ENCODE measurements around the gene CDSN. TPM values are rescaled to one million over a fixed set of nuclear protein-coding genes. Genes with fewer than 3 reads are reported as not detected.
"Not testable (repeated sequence)": the region's sequence is repeated elsewhere in the genome, so short reads cannot be mapped to it uniquely, and the experiment has no call there.

The CDSN gene
- total RNA-seq, 1 experiment from 2014 or later, result 1.9 TPM

DNA sequence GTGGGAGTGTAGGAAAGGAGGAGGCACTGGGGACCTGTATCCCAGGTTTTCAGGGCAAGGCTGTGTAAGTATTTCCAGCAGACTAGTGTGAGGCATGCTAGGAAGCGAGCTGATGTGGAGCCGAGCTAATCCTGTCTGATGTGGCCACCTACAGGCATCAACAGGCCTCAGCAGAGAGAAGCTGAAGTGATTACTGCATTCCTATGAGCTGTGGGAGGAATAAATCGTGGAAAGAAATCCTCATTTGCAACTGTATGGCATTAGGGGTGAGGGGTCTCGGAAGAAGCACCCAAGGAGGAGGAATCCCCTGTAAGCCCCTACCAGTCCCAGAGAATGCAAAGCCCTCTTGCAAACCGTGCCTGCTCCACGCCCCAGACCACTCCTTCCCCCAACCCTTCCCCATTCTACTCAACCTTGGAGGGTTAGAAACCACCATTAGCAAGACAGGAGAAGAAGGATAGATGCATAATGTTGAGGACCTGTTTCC, 49.5 kb downstream of the CDSN start:
- no peaks in the 10 kb centered on the region for H4K20me1 ChIP-seq (ENCODE audit: insufficient read depth)
- no peak overlapping the region for H3K4me2 ChIP-seq
- no peak for TF ChIP-seq EZH2 (IDR thresholded peaks at IDR 0.05; ENCODE audit: low read depth)
- TF ChIP-seq, protein P1, sequence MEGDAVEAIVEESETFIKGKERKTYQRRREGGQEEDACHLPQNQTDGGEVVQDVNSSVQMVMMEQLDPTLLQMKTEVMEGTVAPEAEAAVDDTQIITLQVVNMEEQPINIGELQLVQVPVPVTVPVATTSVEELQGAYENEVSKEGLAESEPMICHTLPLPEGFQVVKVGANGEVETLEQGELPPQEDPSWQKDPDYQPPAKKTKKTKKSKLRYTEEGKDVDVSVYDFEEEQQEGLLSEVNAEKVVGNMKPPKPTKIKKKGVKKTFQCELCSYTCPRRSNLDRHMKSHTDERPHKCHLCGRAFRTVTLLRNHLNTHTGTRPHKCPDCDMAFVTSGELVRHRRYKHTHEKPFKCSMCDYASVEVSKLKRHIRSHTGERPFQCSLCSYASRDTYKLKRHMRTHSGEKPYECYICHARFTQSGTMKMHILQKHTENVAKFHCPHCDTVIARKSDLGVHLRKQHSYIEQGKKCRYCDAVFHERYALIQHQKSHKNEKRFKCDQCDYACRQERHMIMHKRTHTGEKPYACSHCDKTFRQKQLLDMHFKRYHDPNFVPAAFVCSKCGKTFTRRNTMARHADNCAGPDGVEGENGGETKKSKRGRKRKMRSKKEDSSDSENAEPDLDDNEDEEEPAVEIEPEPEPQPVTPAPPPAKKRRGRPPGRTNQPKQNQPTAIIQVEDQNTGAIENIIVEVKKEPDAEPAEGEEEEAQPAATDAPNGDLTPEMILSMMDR (conservative IDR thresholded peaks at IDR 0.05), result peak; percentile 75
- no peaks in the 10 kb centered on the region for H3K27me3 ChIP-seq (ENCODE audit: insufficient read depth, low read depth)
- H3K4me3 ChIP-seq, result no peak overlapping the region
- H3K79me2 ChIP-seq (ENCODE audit: low read depth), result no peaks in the 10 kb centered on the region
- intact Hi-C loops (cut with micrococcal nuclease; ENCODE audit: unreplicated experiment), result loop anchor here (1.0 to 5.0 kb wide), 6 partner anchors 57 to 588 kb away; partner anchors contain the start of genes FLOT1 and IER3
- H3K36me3 ChIP-seq (ENCODE audit: low read depth), result no peaks in the 10 kb centered on the region
- H3K9me3 ChIP-seq (ENCODE audit: insufficient read depth, low read depth), result no peaks in the 10 kb centered on the region
- no peak overlapping the region for H3K27ac ChIP-seq
- H2AFZ ChIP-seq, result no peak overlapping the region
- CTCF ChIA-PET, result interaction anchor here (0.5 to 3.3 kb wide), 24 partner anchors 9 to 589 kb away, joined by 3 to 69 read pairs (median 4); partner anchors contain the start of genes GTF2H4, PSORS1C1 and VARS2
- POLR2A ChIA-PET (ENCODE audit: unreplicated experiment), result interaction anchor here (0.5 to 0.7 kb wide), 5 partner anchors 60 to 340 kb away, joined by 3 to 26 read pairs (median 3); no protein-coding TSS in a partner anchor
- peaks cover 3% of the 10 kb centered on the region; the same call in 1 of the 2 replicates for H3K4me1 ChIP-seq (replicated peaks; ENCODE audit: insufficient read depth)
- DNase-seq, result peak; percentile 64 to 76
- 0 out of 2 replicates have a peak, but pooled peaks cover 3% of the 10 kb centered on the region for H3F3A ChIP-seq (ENCODE audit: insufficient read depth, low read depth)
- BruUV-seq (replicated peaks), result no TSS peak
- no peaks in the 10 kb centered on the region for H3K9me2 ChIP-seq (ENCODE audit: insufficient read depth)

DNA sequence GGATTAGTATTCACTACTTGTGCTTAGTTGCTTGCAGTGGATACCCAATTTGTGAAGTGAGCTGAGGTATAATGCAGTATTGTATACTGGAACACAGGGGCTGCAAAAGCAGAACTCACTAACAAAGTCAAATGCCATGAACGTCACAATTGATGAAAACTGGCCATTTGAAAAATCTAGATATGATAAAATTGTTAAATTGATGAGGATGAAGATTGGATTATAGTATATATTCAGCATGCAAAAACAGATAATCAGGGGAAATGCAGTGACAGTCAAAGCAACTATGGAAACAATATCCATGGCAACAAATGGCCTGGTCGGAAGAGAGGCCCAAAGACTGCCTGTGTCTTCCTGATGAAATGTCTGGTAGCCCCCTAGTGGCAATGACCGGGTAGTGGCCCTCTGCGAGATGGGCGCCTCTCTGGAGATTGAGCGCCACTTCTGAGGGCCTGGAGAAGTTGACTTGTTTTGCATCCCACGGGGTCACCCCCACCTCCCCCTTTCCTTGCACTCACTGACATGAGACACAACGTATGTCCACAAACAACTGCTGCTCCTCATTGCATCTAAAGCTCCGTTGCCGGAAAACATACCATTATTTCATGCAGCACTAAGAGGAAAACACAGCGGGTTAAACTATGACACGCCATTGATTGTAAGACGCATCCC, 51.4 kb downstream of the CDSN start:
- peaks cover 3% of the 10 kb centered on the region; the same call in 1 of the 2 replicates for H3K4me1 ChIP-seq (replicated peaks; ENCODE audit: insufficient read depth)
- H3K27ac ChIP-seq, result no peak overlapping the region
- DNase-seq, result peak; percentile 61 to 80
- POLR2A ChIA-PET (ENCODE audit: unreplicated experiment), result no interaction called here
- no peaks in the 10 kb centered on the region for H3K9me3 ChIP-seq (ENCODE audit: insufficient read depth, low read depth)
- H3K4me2 ChIP-seq, result no peak overlapping the region
- no peaks in the 10 kb centered on the region for H3K27me3 ChIP-seq (ENCODE audit: insufficient read depth, low read depth)
- no TSS peak for BruUV-seq (replicated peaks)
- H3K79me2 ChIP-seq (ENCODE audit: low read depth), result no peaks in the 10 kb centered on the region
- H3K4me3 ChIP-seq, result no peak overlapping the region
- intact Hi-C loops (cut with micrococcal nuclease; ENCODE audit: unreplicated experiment), result no loop called here
- H3F3A ChIP-seq (ENCODE audit: insufficient read depth, low read depth), result peaks cover 3% of the 10 kb centered on the region; the same call in 1 of the 2 replicates
- H4K20me1 ChIP-seq (ENCODE audit: insufficient read depth), result no peaks in the 10 kb centered on the region
- H3K36me3 ChIP-seq (ENCODE audit: low read depth), result no peaks in the 10 kb centered on the region
- no peak overlapping the region for H2AFZ ChIP-seq
- no peaks in the 10 kb centered on the region for H3K9me2 ChIP-seq (ENCODE audit: insufficient read depth)
- TF ChIP-seq EZH2 (IDR thresholded peaks at IDR 0.05; ENCODE audit: low read depth), result no peak
- TF ChIP-seq, protein P1 (conservative IDR thresholded peaks at IDR 0.05), result peak; percentile 94
- CTCF ChIA-PET, result interaction anchor here (0.6 to 3.3 kb wide), 7 partner anchors 19 to 994 kb away, joined by 3 to 69 read pairs (median 4); partner anchors contain the start of gene VARS2

DNA sequence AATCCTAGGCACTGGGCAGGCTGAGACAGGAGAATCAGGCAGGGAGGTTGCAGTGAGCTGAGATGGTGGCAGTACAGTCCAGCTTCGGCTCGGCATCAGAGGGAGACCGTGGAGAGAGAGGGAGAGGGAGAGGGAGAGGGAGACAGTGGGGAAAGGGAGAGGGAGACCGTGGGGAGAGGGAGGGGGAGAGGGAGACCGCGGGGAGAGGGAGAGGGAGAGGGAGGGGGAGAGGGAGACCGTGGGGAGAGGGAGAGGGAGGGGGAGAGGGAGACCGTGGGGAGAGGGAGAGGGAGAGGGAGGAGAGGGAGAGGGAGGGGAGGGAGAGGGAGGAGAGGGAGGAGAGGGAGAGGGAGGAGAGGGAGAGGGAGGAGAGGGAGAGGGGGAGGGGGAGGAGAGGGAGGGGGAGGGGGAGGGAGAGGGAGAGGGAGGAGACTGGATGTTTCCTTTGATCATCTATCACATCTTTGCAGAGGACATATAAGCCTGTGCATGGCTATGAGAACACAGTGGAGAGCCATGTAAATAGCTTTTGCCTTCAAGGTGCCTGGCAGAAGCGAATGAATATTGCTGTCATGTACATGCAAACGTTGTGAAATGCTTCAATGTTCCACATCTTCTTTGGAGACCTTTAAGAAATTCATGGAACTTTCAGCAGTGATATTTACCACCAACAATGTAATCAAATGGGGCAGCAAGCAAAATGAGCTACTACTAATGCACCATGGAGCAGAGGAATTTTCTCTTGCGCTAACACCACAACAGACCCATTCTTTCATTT, 52.2 kb downstream of the CDSN start:
- H2AFZ ChIP-seq; intact Hi-C loops (cut with micrococcal nuclease; ENCODE audit: unreplicated experiment): not testable (repeated sequence)
- POLR2A ChIA-PET (ENCODE audit: unreplicated experiment), result interaction anchor here (0.6 kb wide), 1 partner anchor 69 kb away, joined by 8 read pairs; no protein-coding TSS in a partner anchor

GRCh38 chr6:31067028-31067427, 53.2 kb downstream of the CDSN start:
- H3K36me3 ChIP-seq (ENCODE audit: low read depth); H3K9me2 ChIP-seq (ENCODE audit: insufficient read depth); H3F3A ChIP-seq (ENCODE audit: insufficient read depth, low read depth); H3K4me1 ChIP-seq (replicated peaks; ENCODE audit: insufficient read depth); POLR2A ChIA-PET (ENCODE audit: unreplicated experiment); DNase-seq; H2AFZ ChIP-seq; H3K9me3 ChIP-seq (ENCODE audit: insufficient read depth, low read depth); intact Hi-C loops (cut with micrococcal nuclease; ENCODE audit: unreplicated experiment); H3K4me2 ChIP-seq; H4K20me1 ChIP-seq (ENCODE audit: insufficient read depth); H3K79me2 ChIP-seq (ENCODE audit: low read depth); H3K27me3 ChIP-seq (ENCODE audit: insufficient read depth, low read depth); H3K4me3 ChIP-seq; BruUV-seq (replicated peaks); CTCF ChIA-PET; H3K27ac ChIP-seq: not testable (repeated sequence)

More for the DNA sequence above, 52.2 kb downstream of the CDSN start:
- not testable (repeated sequence) for H3K4me3 ChIP-seq; H3K27me3 ChIP-seq (ENCODE audit: insufficient read depth, low read depth); H3K27ac ChIP-seq; H3K36me3 ChIP-seq (ENCODE audit: low read depth); BruUV-seq (replicated peaks); H3K79me2 ChIP-seq (ENCODE audit: low read depth); H3F3A ChIP-seq (ENCODE audit: insufficient read depth, low read depth); H3K4me2 ChIP-seq; H3K9me2 ChIP-seq (ENCODE audit: insufficient read depth); H3K9me3 ChIP-seq (ENCODE audit: insufficient read depth, low read depth); DNase-seq; H4K20me1 ChIP-seq (ENCODE audit: insufficient read depth); H3K4me1 ChIP-seq (replicated peaks; ENCODE audit: insufficient read depth)
- CTCF ChIA-PET, result interaction anchor here (0.6 to 3.3 kb wide), 5 partner anchors 21 to 993 kb away, joined by 3 to 69 read pairs (median 5); partner anchors contain the start of gene VARS2

Data from PC-9 (cell line).